Esophagus (tissue), 2 donors: ENCODE results near the gene ATP7B. TPM values are rescaled to one million over a fixed set of nuclear protein-coding genes. Genes with fewer than 3 reads are reported as not detected.

ENCODE experiments used
- H3K27ac ChIP-seq, 2 donors: one replicate each; pipeline ENCODE4 v1.5.1; 2013; ENCODE audit warnings: low read depth in 2 of 2, mild to moderate bottlenecking in 2 of 2, inconsistent platforms in 1 of 2, low read length in 1 of 2, moderate library complexity in 1 of 2
- H3K27me3 ChIP-seq, 2 donors: one replicate each; pipeline ENCODE4 v1.6.1; 2013; ENCODE audit warnings: low read length in 2 of 2, control low read depth in 1 of 2, mild to moderate bottlenecking in 1 of 2; ENCODE audit not compliant: insufficient read depth in 2 of 2, control insufficient read depth in 1 of 2
- H3K36me3 ChIP-seq, 2 donors: one replicate each; pipeline ENCODE4 v1.6.1; 2013; ENCODE audit warnings: low read length in 1 of 2; ENCODE audit not compliant: control insufficient read depth in 2 of 2, insufficient read depth in 2 of 2
- H3K4me1 ChIP-seq, 2 donors: one replicate each; pipeline ENCODE4 v1.6.1; 2013; ENCODE audit warnings: low read length in 1 of 2; ENCODE audit not compliant: control insufficient read depth in 2 of 2, insufficient read depth in 2 of 2
- H3K4me3 ChIP-seq, 2 donors: one replicate each; pipeline ENCODE4 v1.5.1; 2013; ENCODE audit warnings: low read length in 2 of 2, mild to moderate bottlenecking in 2 of 2, low read depth in 1 of 2, moderate library complexity in 1 of 2
- H3K9me3 ChIP-seq, 2 donors: one replicate each; pipeline ENCODE4 v1.6.1; 2013; ENCODE audit warnings: mild to moderate bottlenecking in 2 of 2, low read depth in 1 of 2, low read length in 1 of 2, moderate library complexity in 1 of 2; ENCODE audit not compliant: control insufficient read depth in 2 of 2, insufficient read depth in 1 of 2
- WGBS, 2 donors: extraction: QIAGEN DNeasy Blood & Tissue Kit; methylation state at CpG; one replicate each; pipeline ENCODE4 v1.1.7; 2013; 5-methylcytosine and 5-hydroxymethylcytosine counted together
- polyA plus RNA-seq, 2 donors: library from polyadenylated mRNA; stranded (reverse); fragments of 200-250 nt; gene quantifications; one replicate each; pipeline ENCODE4 v1.2.3, GENCODE V29; 2013
- donor health status: healthy with polysubstance abuse.
- donor health status: Bipolar disorder and iron deficiency.

Gene ATP7B
- polyA plus RNA-seq, 2 donors: 0.55 to 0.59 TPM

DNA sequence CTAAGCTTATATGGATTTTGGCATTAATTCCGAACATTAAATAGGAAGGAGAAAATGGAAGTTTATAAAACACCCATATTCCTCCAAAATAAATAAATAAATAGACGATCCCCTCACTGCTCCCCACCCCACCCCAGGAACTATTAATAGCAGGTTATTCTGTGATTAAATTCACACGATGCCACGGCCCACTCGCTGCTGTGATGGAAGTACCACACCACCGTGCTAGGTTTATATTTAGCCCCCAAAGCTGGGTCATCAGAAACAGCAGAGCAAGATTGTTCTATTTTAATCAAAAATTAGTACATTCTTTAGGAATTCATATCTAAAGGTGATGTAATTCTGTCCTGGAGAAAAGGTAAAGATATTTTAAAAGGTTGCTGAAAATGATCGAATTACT, 84.1 kb downstream of the ATP7B start:
- no peak overlapping the region for H3K4me3 ChIP-seq
- no peaks in the 10 kb centered on the region for H3K9me3 ChIP-seq
- no peaks in the 10 kb centered on the region for H3K36me3 ChIP-seq
- no peaks in the 10 kb centered on the region for H3K4me1 ChIP-seq
- H3K27me3 ChIP-seq: no peaks in the 10 kb centered on the region
- 80 to 83% methylated on average over 7 of the region's 7 CpGs for WGBS, 2 donors
- H3K27ac ChIP-seq: no peak overlapping the region

- no peaks in the 10 kb centered on the region for H3K27me3 ChIP-seq
- no peaks in the 10 kb centered on the region for H3K9me3 ChIP-seq
- H3K4me1 ChIP-seq: no peaks in the 10 kb centered on the region
- no peak overlapping the region for H3K4me3 ChIP-seq
- H3K36me3 ChIP-seq: no peaks in the 10 kb centered on the region
- WGBS, 2 donors: 52 to 70% methylated on average over 5 to 6 of the region's 6 CpGs
- H3K27ac ChIP-seq: no peak overlapping the region
These were observed 84.7 kb downstream of the ATP7B start for GRCh38 chr13:51926528-51926885.

- whole genome bisulfite sequencing, 2 donors: 67 to 78% methylated on average over 5 of the region's 5 CpGs
These were observed 85.3 kb downstream of the ATP7B start for GRCh38 chr13:51925865-51926527.

GRCh38 chr13:51924756-51925544, 86.3 kb downstream of the ATP7B start:
- Histone ChIP-seq H3K36me3 (no peaks in the 10 kb centered on the region), H3K4me3 (no peak overlapping the region), H3K27ac (no peak overlapping the region), H3K4me1 (no peaks in the 10 kb centered on the region), H3K27me3 (no peaks in the 10 kb centered on the region), H3K9me3 (no peaks in the 10 kb centered on the region)
- 86 to 87% methylated on average over 9 of the region's 9 CpGs for WGBS, 2 donors

More at GRCh38 chr13:51925865-51926527, 85.3 kb downstream of the ATP7B start:
- Histone ChIP-seq H3K9me3 (no peaks in the 10 kb centered on the region), H3K4me3 (no peak overlapping the region), H3K27ac (no peak overlapping the region), H3K36me3 (no peaks in the 10 kb centered on the region), H3K27me3 (no peaks in the 10 kb centered on the region), H3K4me1 (no peaks in the 10 kb centered on the region)

DNA sequence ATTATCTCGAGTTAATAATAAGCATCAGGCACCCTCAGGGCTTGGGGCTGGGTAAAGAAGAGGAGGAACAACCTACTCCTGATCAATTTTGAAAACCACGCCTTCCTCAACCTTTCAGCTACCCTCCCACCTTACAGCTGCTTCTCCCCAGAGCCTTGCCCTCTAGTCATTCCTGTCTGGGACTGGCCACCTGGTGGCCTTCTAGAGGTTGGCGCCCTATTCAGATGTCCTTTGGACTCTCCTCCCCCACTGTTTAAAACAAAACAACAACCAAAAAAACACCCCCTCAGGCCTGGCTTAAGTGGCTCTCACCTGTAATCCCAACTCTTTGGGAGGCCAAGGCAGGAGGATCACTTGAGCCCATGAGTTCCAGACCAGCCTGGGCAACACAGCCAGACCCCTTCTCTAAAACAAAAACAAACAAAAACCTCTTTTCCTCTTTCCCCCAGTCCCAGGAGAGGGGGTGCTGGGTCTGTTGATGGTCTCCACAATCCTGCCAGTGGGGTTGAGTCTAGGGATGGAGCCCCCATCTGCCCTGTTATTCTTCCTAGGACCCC, 87.2 kb downstream of the ATP7B start:
- Histone ChIP-seq H3K9me3 (no peaks in the 10 kb centered on the region), H3K4me3 (no peak overlapping the region), H3K27ac (no peak overlapping the region), H3K4me1 (no peaks in the 10 kb centered on the region), H3K27me3 (no peaks in the 10 kb centered on the region), H3K36me3 (no peaks in the 10 kb centered on the region)
- 83 to 85% methylated on average over 3 of the region's 3 CpGs for WGBS, 2 donors

DNA sequence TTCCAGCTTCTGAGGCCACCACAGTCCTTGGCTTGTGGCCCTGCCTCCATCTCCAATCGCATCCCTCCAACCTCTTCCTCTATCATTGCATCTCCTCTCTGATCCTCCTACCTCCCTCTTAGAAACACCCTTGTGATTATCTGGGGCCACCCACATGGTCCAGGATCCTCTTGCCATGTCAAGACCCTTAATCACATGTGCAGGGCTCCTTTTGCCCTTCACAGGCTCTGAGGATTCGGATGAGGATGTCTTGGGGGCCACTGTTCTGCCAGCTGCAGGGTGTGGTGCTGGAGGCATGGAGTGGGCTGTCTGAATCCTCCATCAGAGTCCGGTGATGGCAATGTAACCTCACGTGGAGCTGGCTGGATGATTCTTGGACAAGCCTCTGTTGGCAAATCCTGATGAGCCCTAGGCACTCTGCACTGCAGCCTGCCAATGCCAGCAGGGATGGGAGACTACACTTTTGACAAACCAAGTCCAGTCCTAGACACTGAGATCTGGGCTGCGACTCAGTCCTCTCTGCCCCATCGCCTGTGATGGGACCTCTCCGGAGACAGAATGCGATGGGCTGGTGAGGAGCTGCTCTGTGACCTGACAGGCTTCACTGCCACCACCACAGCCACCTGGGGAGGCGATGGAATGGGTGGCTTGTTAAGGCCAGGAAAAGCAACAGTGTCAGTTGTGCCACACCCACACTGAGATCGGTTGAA, 88.3 kb downstream of the ATP7B start:
- H3K27ac ChIP-seq: no peak overlapping the region
- WGBS, 2 donors: 85 to 90% methylated on average over 10 of the region's 10 CpGs
- no peaks in the 10 kb centered on the region for H3K36me3 ChIP-seq
- H3K4me3 ChIP-seq: no peak overlapping the region
- no peaks in the 10 kb centered on the region for H3K9me3 ChIP-seq
- no peaks in the 10 kb centered on the region for H3K4me1 ChIP-seq
- no peaks in the 10 kb centered on the region for H3K27me3 ChIP-seq

DNA sequence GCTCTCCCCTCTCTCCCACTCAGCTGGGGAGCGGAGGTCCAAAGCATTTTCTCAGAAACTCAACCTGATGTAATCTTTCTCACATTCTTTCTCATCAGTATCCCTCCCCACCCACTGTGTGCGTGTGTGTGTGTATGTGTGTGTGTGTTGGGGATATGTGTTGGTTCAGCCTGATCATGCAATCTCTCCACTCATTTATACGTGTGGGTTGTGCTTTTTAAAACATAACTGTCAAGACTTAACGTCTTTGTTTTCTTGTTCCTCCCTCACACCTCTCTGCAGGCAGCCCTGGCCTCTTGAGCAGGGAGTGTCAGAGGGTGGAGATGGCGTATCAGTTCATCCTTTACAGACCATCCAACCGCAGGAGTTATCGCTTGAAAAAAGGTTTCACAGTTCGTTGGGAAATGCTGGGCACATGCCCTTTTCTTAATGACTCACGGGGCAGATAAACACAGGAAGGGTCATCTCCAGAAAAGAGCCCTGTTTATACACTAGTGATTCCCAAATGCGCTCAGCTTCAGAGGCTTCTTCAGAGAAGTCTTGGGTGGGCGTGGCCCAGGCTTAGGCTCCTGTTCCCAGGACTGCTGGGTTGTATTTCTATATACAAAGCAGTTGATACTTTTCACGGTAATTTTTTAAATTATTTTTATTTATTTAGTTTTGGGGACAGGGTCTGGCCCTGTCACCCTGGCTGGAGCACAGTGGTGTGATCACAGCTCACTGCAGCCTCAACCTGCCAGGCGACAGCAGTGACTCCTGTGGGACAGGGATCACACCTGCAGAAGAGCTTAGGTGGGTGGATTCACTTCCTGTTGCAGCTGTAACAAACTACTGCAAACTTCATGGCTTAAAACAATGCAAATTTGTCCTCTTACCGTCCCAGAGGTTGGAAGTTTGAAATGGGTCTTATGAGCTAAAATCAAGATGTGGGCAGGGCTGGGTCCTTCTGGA, 89.2 kb downstream of the ATP7B start:
- 77 to 81% methylated on average over 14 of the region's 14 CpGs for WGBS, 2 donors
- Histone ChIP-seq H3K4me3 (no peak overlapping the region), H3K36me3 (no peaks in the 10 kb centered on the region), H3K27me3 (no peaks in the 10 kb centered on the region), H3K9me3 (no peaks in the 10 kb centered on the region), H3K27ac (no peak overlapping the region), H3K4me1 (no peaks in the 10 kb centered on the region)

- Histone ChIP-seq H3K4me1 (no peaks in the 10 kb centered on the region), H3K36me3 (no peaks in the 10 kb centered on the region), H3K4me3 (no peak overlapping the region), H3K9me3 (no peaks in the 10 kb centered on the region), H3K27ac (no peak overlapping the region), H3K27me3 (no peaks in the 10 kb centered on the region)
- WGBS, 2 donors: 85 to 86% methylated on average over 8 of the region's 8 CpGs
These were observed 90.5 kb downstream of the ATP7B start for GRCh38 chr13:51920786-51921185.

GRCh38 chr13:51920267-51920666, 91.0 kb downstream of the ATP7B start:
- Histone ChIP-seq H3K27me3 (no peaks in the 10 kb centered on the region), H3K4me1 (no peaks in the 10 kb centered on the region), H3K4me3 (no peak overlapping the region), H3K27ac (no peak overlapping the region), H3K9me3 (no peaks in the 10 kb centered on the region), H3K36me3 (no peaks in the 10 kb centered on the region)
- WGBS, 2 donors: 69 to 81% methylated on average over 3 of the region's 3 CpGs
